GM21723 (cell line): ENCODE measurements around the gene PI4KA.
"Not testable (repeated sequence)": the region's sequence is repeated elsewhere in the genome, so short reads cannot be mapped to it uniquely, and the experiment has no call there.

Experiments used
- ATAC-seq: cut with Tn5 transposase; IDR thresholded peaks from one replicate; pipeline ENCODE4 v1.9.1; 2021; ENCODE audit warnings: mild to moderate bottlenecking, moderate library complexity; ENCODE audit not compliant: unreplicated experiment

PI4KA gene

DNA sequence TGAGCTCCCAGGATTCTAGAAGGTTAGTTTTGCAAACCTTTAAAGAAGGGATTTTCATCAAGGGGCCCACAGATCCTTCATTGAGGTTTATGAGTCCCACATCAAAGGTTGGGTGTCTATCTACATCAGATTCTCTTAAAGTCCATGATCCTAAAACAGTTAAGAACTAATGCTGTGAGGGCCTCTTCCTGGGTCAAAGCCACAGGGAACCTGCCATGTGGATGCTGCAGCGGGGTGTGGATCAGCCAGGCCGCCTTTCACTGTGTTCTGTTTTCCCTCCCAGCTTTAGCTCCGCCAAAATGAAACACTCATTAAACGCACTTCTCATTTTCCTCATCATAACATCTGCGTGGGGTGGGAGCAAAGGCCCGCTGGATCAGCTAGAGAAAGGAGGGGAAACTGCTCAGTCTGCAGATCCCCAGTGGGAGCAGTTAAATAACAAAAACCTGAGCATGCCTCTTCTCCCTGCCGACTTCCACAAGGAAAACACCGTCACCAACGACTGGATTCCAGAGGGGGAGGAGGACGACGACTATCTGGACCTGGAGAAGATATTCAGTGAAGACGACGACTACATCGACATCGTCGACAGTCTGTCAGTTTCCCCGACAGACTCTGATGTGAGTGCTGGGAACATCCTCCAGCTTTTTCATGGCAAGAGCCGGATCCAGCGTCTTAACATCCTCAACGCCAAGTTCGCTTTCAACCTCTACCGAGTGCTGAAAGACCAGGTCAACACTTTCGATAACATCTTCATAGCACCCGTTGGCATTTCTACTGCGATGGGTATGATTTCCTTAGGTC, 79.4 kb downstream of the PI4KA start:
- ATAC-seq = no peak

DNA sequence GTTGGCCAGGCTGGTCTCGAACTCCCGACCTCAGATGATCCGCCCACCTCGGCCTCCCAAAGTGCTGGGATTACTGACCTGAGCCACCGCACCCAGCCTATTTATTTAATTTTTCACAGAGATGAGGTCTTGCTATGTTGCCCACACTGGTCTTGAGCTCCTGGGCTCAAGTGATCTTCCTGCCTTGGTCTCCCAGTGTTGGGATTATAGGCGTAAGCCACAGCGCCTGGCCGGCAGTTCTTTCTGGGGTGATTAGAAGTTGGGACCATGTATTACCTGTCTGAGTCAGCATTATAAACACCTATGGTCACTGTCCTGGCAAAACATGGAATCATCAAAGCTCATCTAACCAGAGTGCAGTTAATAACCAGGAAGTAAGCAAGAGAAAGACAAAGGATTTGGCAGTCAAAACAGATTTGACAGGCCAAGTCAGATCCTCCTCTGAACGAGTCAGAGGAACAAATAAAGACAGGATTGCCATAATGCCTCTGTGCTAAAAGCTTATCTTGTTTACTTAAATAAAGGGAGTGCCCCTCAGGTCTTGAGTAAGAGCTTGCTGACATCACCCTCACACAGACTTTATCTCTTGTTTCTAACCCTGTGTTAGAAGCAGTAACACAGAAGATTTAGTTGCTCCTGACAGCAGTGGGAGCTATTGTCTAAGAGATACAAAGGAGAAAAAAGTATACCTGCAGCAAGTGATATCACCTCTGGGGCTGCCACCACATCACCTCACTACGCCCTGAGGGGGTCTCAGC, 81.0 kb downstream of the PI4KA start:
- ATAC-seq = no peak

GRCh38 chr22:20776624-20777405, 81.8 kb downstream of the PI4KA start:
- ATAC-seq = no peak

DNA sequence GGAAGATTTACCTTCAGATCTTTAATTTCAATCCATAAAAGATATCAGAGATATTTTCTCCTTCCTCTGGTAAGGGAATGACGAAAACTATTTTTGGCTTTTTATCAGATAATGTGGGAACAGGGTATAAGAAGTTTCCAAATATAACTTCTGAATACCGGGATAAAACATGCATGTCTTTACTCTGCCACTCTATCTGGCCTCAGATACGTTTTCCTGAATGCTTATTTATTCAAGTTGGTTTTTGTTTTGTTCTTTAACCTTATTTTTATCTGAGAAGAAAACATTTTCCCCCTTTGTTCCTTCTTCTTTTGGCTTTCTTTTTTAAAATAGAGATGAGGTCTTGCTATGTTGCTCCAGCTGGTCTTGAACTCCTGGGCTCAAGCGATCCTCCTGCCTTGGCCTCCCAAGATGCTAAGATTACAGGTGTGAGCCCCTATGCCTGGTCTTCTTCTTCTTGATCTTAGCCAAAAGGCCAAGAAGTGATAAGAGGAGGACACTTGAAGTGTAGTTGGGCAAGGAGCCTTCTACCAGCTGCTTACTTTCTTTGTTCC, 83.2 kb downstream of the PI4KA start:
- no peak for ATAC-seq

DNA sequence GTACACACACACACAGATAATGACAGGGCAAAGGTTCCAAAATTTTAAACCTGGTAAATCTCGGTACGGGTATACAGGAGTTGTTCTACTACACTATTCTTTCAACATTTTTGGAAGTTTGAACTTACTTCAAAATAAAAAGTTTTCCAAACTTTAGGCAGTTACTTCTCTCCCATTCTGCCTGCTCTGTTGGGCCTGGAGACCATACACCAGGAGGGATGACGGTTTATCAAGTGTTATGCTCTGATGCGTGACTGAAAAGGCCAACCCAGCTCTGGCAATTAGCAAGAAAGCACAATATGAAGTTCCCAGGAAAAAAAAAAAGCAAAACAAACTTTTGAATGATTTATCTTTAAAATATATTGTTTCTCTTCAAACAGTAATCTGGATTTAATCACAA, 83.7 kb downstream of the PI4KA start:
- no peak for ATAC-seq

- ATAC-seq = no peak
Observed at GRCh38 chr22:20773793-20774212, 84.8 kb downstream of the PI4KA start, which contains the start of gene SERPIND1. SERPIND1 (plus strand) TSS chr22:20774113; CDS start chr22:20779313, 5,200 bp downstream.

GRCh38 chr22:20771918-20772625, 86.5 kb downstream of the PI4KA start:
- ATAC-seq = no peak

- not testable (repeated sequence) for ATAC-seq
Observed at GRCh38 chr22:20769496-20769826, 89.2 kb downstream of the PI4KA start.

DNA sequence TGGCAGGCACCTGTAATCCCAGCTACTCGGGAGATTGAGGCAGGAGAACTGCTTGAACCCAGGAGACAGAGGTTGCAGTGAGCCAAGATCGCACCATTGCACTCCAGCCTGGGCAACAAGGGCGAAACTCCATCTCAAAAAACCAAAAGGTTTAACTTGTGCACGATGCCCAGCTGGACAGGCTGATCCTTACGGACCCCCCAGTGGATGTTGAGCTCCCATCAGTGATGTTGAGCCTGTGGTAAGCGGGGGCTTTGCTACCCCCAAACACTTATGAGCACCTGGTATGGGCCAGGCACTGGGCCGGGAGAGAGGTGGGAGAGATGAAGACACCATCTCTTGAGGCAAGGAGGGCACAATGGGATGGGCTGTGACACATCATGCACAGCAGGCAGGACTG, 92.1 kb downstream of the PI4KA start:
- ATAC-seq = no peak

- no peak for ATAC-seq
Observed at GRCh38 chr22:20765938-20766337, 92.7 kb downstream of the PI4KA start.

GRCh38 chr22:20764729-20765128, 93.9 kb downstream of the PI4KA start:
- ATAC-seq = no peak

GRCh38 chr22:20764471-20764720, 94.2 kb downstream of the PI4KA start:
- no peak for ATAC-seq

DNA sequence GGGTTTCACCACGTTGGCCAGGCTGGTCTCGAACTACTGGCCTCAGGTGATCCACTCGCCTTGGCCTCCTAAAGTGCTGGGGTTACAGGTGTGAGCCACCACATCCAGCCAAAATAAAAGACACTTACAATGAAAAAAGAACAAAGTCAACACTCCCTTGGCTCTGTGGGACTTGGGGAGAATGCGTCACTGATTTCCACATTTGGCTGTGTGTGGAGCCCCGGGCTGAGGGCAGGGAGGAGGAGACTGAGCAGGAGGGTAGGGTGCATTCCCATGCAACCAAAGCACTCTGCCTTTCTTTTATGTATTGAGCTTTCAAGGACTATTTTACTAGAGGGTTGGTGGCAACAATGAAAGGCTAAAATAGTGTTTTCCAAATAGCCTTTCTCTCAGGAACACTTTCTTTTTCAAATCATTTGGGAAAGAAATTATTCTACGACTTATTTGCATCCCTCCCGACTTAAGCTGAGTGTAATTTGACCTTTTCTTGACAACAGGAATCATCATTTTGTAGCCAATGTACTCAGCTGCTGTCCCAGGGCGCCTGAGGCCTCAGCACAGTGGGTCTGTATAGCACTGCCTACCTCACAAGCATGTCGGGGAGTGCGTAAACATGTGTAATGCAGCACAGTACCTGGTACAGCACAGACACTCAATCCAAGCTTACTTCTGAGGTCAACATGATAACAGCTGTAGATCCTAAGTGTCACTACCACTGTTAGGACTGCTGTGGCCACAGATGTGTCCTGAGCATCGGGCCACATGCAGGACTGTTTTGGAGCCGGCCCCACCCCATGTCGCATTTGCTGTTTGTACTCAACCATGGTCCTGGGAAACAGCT, 94.8 kb downstream of the PI4KA start:
- no peak for ATAC-seq

DNA sequence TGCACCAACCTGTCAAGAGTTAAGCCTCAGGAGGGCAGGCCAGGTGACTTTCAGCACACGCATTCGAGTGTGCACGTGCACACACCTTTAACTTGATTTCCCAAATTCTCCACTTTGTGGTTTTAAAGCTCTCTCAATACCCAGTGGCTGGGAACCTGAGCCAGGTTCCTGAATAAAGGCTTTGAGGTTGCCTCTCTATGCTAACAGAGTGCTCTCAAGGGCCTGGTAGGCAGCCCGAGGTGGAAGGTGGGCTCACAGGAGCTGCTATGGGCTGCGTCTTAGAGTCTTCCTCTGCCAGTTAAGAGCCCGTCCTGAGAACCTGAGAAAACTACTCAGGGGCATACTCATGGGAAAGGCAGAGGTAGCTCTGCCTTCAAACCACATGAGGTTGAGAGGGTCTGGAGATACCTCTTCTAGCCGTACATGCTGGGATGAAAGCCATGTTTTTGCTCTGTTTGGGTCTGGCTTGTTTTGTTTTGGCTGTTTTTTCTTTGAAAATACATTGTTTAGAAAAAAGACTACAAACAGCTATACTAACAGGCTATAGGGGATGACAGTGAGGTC, 96.3 kb downstream of the PI4KA start:
- no peak for ATAC-seq

GRCh38 chr22:20761536-20761935, 97.1 kb downstream of the PI4KA start:
- no peak for ATAC-seq

- no peak for ATAC-seq
Observed at GRCh38 chr22:20760084-20760483, 98.5 kb downstream of the PI4KA start.

DNA sequence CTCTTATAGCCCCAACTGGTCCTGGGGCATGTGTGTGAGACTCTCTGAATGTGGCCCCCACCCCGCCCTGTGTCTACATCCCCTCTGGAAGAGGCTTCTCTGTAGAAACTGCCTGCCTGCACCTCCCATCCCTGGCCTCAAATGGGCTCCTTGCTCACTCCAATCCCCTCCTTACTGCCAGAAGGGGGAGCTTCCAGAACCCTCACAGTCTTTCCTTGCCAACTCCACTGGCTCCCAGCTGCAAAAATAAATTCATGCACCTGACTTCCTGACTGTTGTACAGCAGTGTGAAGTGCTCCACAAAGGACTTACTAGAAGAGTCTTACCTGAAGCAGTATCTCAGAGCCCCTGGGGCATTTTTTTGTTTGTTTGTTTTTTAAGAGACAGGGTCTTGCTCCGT, 99.9 kb downstream of the PI4KA start:
- ATAC-seq = no peak

GRCh38 chr22:20756846-20757245, 101.8 kb downstream of the PI4KA start:
- ATAC-seq = no peak

DNA sequence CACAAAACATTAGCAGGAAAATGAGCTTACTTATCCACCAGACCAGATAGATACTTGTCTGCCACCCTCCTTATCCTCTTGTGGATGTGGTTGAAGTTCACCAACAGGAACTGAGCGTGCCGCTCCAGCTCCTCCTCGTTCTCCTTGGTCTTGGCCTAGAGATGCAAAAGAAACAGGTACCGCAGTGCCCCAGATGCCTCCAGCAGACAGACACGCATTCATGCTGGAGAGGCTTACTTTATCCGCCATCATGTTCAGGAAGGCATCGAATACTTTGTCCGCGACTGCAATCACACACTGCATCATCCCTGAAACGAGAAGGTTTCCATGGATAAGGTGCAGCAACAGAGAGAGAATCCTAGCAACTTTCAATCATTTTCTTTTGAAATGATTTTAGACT, 105.7 kb downstream of the PI4KA start:
- no peak for ATAC-seq
